Activated naive CD4-positive, alpha-beta T cell treated with anti-CD3 and anti-CD28 coated beads for 36 hours (primary cell): Measurements from ENCODE around the gene DHRS12. TPM values are rescaled to one million over a fixed set of nuclear protein-coding genes. Genes with fewer than 3 reads are reported as not detected.
A peak's percentile ranks its signal among the peaks of the same experiment; 100 is the strongest.

Experiments
- CTCF ChIA-PET: fragments of 350-600 bp; sonication (Branson Sonifier 250); formaldehyde crosslinking; loops from one replicate; lab custom pipeline; 2021; ENCODE audit warnings: antibody characterized with exemption; lab: Charles Lee
- DNase-seq: peaks from one replicate; pipeline ENCODE4 v3.0.0-alpha.2; 2020
- H3K27ac Mint-ChIP-seq: one replicate; pipeline ENCODE4 v1.8.0; 2021; ENCODE audit warnings: mild to moderate bottlenecking, mixed read lengths
- H3K27me3 Mint-ChIP-seq: one replicate; pipeline ENCODE4 v1.8.0; 2021; ENCODE audit warnings: low read depth, mixed read lengths
- H3K36me3 Mint-ChIP-seq: one replicate; pipeline ENCODE4 v1.8.0; 2021; ENCODE audit warnings: low read depth, mixed read lengths
- H3K4me1 Mint-ChIP-seq: one replicate; pipeline ENCODE4 v1.8.0; 2021; ENCODE audit warnings: low read depth, mixed read lengths
- H3K4me3 Mint-ChIP-seq: one replicate; pipeline ENCODE4 v1.8.0; 2021; ENCODE audit warnings: mild to moderate bottlenecking, moderate library complexity, mixed read lengths
- H3K9me3 Mint-ChIP-seq: one replicate; pipeline ENCODE4 v1.8.0; 2021; ENCODE audit warnings: mixed read lengths
- intact Hi-C: fragments of 100-400 bp; cut with micrococcal nuclease; formaldehyde crosslinking; loops from one replicate; pipeline ENCODE4 v1.15.1; 2023
- total RNA-seq, 2 experiments: library from RNA; stranded (reverse); gene quantifications; one replicate each; pipeline ENCODE4 v1.2.3, GENCODE V29; 2021

Gene DHRS12
- total RNA-seq, 2 experiments from 2014 or later: 4.1 to 4.9 TPM

DNA sequence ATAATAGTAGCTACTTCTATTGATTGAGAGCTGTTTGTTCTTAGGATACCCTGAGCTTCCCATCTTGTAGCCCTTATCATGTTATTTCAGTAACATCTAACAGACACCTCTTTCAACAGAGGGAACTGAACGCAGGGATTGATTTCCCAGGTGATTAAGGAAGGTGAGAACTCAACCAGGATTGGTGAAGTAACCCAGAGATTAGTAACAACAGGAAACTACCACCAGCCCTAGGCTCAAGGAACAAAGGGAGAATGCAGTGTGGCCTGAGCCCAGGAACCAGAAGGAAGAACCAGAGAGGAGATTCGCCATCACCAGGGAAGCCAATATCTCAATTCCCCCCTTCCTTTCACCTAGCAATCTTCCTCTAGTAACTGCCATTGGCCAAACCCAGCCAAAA is 8.5 kb downstream of the DHRS12 start:
- Mint-ChIP-seq H3K27me3 (no peaks in the 10 kb centered on the region), H3K36me3 (peaks cover 8% of the 10 kb centered on the region), H3K4me1 (peaks cover 32% of the 10 kb centered on the region), H3K4me3 (no peak overlapping the region), H3K9me3 (no peaks in the 10 kb centered on the region), H3K27ac (no peak overlapping the region)
- CTCF ChIA-PET: interaction anchor here (1.0 to 6.0 kb wide), 8 partner anchors 9 to 669 kb away, joined by 3 to 52 read pairs (median 5); no protein-coding TSS in a partner anchor
- DNase-seq: no peak
- intact Hi-C loops: no loop called here

DNA sequence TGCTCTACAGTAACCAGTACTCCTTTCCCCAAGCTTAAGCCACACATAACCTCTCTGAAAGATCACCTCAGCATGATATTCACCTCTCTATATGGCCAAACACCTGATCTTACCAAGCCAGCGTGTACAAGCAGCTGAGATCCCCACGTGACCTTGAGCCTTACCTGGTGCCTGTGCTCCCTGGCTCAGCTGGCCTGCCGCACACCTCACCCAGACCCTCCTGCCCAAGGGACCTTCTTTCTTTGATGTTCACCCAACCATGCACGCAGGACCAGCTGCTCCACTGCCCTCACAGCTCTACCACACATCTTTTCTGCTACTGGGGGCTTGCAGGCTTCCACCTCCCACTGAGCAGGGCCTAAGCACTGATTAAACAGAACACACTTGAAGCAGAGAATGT is 9.0 kb downstream of the DHRS12 start:
- no peak overlapping the region for H3K27ac Mint-ChIP-seq
- intact Hi-C loops: no loop called here
- peaks cover 30% of the 10 kb centered on the region for H3K4me1 Mint-ChIP-seq
- peaks cover 8% of the 10 kb centered on the region for H3K36me3 Mint-ChIP-seq
- H3K9me3 Mint-ChIP-seq: no peaks in the 10 kb centered on the region
- H3K4me3 Mint-ChIP-seq: no peak overlapping the region
- H3K27me3 Mint-ChIP-seq: no peaks in the 10 kb centered on the region
- CTCF ChIA-PET: interaction anchor here (1.0 to 6.0 kb wide), 7 partner anchors 9 to 669 kb away, joined by 3 to 52 read pairs (median 5); no protein-coding TSS in a partner anchor
- no peak for DNase-seq

DNA sequence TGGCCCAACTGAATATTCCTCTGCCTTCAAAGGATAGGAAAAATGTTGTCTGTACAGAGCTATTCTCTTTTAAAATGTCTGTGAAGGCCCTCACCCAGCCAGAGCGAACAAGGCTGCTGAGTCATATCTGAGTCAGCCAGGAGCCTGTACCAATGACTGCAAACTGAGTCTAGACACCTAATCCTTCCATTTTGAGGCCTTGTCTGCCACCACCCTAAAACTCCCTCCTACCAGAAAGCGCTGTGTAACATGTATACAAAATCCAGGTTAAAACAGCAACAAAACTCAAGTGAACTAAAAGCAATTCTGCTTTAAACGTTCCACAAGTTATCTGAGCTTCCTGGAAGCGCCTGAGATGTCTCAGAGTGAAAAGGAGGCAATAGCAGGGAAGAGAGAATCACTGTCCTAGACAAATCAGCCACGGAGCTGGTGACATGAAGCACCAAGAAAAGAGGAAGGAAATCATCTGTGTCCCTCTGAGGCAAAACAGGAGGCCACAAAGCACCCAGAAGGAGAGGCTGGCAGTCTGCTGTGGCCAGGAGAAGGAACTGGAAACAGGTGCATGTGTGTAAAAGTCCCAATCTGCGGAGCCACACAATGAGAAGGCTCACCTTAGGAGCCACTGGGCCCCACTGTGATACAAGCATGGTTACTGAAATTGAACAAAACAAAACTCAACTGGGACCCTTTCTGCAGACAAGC is 10.2 kb downstream of the DHRS12 start:
- CTCF ChIA-PET: interaction anchor here (0.6 to 1.6 kb wide), 6 partner anchors 12 to 979 kb away, joined by 3 to 4 read pairs (median 3); no protein-coding TSS in a partner anchor
- no peaks in the 10 kb centered on the region for H3K27me3 Mint-ChIP-seq
- H3K4me3 Mint-ChIP-seq: no peak overlapping the region
- H3K36me3 Mint-ChIP-seq: peaks cover 8% of the 10 kb centered on the region
- peak overlapping the region; percentile 81 for H3K27ac Mint-ChIP-seq
- intact Hi-C loops: loop anchor here (1.0 kb wide), 3 partner anchors 29 to 291 kb away; partner anchors contain the start of gene WDFY2
- peak; percentile 82 for DNase-seq
- no peaks in the 10 kb centered on the region for H3K9me3 Mint-ChIP-seq
- peaks cover 30% of the 10 kb centered on the region for H3K4me1 Mint-ChIP-seq

DNA sequence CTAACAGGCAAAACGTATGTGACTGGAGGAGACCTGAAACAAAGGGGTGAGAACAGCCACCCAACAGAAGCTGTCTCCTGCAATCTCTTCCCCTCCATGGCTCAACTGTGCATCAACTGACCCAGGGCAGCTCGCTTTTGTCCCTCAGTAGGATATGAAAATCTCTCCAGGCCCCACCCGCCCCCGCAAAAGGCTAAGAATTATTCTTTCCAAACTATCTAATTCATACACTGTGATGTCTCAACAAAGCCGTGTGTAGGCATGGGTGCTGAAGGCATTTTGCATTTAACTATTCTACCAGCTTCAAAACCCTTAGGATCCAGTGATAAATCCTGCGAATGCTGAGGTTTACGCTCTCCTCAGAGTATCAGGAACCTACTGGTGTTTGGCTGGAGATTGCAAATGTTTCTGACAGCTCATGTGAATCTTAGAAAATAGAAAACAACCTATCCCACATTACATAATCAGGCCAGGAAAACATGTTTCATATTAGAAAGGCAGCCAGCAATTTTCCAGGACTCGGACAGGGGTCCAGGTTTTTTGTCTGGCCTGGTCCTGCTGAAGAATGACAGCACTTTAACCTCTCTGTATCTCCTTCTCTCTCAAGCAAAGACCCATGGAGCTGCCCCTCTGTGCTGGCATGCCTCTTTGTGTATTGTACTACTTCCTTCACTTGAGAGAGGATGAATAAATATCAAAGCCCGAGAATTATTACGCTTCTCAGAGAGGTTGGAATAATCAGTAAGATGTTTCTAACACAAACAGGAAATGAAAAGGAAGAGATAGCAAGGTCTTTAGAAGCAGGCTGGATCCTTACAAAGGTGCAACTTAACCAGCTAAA is 17.3 kb downstream of the DHRS12 start:
- no peaks in the 10 kb centered on the region for H3K9me3 Mint-ChIP-seq
- H3K4me3 Mint-ChIP-seq: no peak overlapping the region
- no peaks in the 10 kb centered on the region for H3K27me3 Mint-ChIP-seq
- intact Hi-C loops: no loop called here
- DNase-seq: no peak
- H3K4me1 Mint-ChIP-seq: peaks cover 2% of the 10 kb centered on the region
- CTCF ChIA-PET: interaction anchor here (0.6 to 2.5 kb wide), 4 partner anchors 9 to 348 kb away, joined by 4 to 9 read pairs (median 6); no protein-coding TSS in a partner anchor
- H3K27ac Mint-ChIP-seq: no peak overlapping the region
- H3K36me3 Mint-ChIP-seq: peaks cover 1% of the 10 kb centered on the region

DNA sequence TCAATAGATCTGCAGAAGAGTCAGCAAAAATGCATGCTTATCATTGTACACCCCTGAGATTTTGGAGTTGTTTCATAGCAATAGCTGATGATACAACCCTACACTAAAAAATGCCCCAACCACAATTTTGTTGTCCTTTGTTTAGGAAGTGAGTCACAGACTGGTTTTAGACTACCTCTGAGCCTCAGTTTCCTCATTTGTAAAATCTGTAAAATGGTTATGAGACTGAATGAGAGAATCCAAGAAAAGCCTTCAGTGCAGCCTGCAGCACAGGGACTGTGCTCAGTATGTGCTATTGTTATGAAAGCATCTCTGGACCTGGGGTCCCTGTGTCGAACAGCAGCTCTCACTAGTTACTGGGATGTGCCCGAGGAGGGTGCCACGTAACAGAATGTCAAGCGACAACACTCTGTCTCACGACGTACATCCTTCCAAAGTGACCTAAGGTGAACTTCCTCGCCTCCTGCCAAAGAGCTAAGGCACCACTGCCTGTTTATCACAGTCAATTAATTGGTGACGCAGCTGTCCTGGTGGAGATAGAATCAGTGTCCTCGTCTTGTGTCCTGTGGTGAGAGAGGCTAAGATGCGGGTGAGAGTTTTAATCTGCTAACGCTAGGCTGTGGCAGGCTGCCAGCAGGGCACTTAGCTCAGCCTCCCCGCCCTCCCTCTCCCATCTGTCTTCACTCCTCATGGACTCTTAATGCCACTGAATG is 18.1 kb downstream of the DHRS12 start:
- DNase-seq: no peak
- H3K27me3 Mint-ChIP-seq: no peaks in the 10 kb centered on the region
- H3K4me3 Mint-ChIP-seq: no peak overlapping the region
- CTCF ChIA-PET: interaction anchor here (0.6 to 2.5 kb wide), 3 partner anchors 9 to 347 kb away, joined by 4 to 9 read pairs (median 5); no protein-coding TSS in a partner anchor
- peaks cover 2% of the 10 kb centered on the region for H3K4me1 Mint-ChIP-seq
- no peak overlapping the region for H3K27ac Mint-ChIP-seq
- no peaks in the 10 kb centered on the region for H3K9me3 Mint-ChIP-seq
- intact Hi-C loops: no loop called here
- H3K36me3 Mint-ChIP-seq: peaks cover under 1% of the 10 kb centered on the region

DNA sequence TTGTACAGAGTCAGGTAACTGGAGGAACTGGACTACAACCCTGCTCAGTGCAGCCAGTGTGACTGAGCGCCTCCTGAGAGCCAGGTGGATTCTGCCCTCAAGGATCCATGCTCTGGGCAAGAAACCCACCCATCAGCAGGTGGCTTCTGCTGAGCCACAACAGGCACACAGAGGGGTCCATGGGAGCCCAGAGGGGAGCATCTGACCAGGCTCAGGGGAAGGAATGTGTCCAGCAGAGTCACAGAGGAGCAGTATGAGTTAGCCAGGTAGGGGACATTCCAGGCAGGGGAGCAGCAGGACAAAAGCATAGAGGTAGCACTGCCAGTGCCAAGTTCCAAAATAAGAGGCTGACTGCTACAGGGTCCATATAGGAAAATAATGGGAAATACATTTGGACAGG is 19.9 kb downstream of the DHRS12 start:
- no peak for DNase-seq
- H3K9me3 Mint-ChIP-seq: no peaks in the 10 kb centered on the region
- peaks cover 2% of the 10 kb centered on the region for H3K4me1 Mint-ChIP-seq
- no peaks in the 10 kb centered on the region for H3K27me3 Mint-ChIP-seq
- no peak overlapping the region for H3K27ac Mint-ChIP-seq
- intact Hi-C loops: no loop called here
- no peaks in the 10 kb centered on the region for H3K36me3 Mint-ChIP-seq
- H3K4me3 Mint-ChIP-seq: no peak overlapping the region
- CTCF ChIA-PET: interaction anchor here (2.5 kb wide), 1 partner anchor 14 kb away, joined by 9 read pairs; no protein-coding TSS in a partner anchor

DNA sequence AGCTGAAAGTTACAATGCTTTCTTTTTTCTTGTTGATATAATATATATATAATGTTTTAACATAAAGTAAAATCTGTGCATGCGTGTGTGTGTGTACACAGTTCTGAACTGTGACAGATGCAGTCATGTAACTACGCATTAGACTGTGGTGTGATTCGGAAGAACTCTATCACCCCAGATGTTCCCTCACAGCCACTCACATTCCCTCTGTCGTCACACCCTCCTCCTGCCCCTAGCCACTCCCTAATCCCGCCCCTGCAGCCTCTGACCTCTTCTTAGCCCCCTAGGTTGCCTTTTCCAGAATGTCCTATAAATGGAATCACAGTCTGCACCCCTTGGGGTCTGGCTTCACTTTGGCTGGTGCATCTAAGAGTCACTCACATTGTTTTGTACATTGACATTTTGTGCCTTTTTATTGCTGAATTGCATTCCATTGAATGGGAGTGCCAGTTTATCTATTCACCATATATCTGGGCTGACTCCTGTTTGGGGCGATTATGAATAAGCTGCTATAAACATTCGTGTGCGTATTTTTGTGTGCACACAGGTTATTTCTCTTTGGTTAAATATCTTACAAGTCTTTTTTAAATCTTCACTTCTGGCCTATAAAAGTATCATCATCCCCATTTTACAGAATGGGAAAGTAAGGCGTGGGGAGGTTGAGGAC is 20.4 kb downstream of the DHRS12 start:
- no peak for DNase-seq
- Mint-ChIP-seq H3K9me3 (no peaks in the 10 kb centered on the region), H3K4me3 (no peak overlapping the region), H3K27me3 (no peaks in the 10 kb centered on the region), H3K27ac (no peak overlapping the region), H3K36me3 (no peaks in the 10 kb centered on the region), H3K4me1 (peaks cover 2% of the 10 kb centered on the region)
- intact Hi-C loops: no loop called here
- CTCF ChIA-PET: interaction anchor here (1.2 to 2.5 kb wide), 3 partner anchors 14 to 497 kb away, joined by 3 to 9 read pairs (median 4); no protein-coding TSS in a partner anchor

DNA sequence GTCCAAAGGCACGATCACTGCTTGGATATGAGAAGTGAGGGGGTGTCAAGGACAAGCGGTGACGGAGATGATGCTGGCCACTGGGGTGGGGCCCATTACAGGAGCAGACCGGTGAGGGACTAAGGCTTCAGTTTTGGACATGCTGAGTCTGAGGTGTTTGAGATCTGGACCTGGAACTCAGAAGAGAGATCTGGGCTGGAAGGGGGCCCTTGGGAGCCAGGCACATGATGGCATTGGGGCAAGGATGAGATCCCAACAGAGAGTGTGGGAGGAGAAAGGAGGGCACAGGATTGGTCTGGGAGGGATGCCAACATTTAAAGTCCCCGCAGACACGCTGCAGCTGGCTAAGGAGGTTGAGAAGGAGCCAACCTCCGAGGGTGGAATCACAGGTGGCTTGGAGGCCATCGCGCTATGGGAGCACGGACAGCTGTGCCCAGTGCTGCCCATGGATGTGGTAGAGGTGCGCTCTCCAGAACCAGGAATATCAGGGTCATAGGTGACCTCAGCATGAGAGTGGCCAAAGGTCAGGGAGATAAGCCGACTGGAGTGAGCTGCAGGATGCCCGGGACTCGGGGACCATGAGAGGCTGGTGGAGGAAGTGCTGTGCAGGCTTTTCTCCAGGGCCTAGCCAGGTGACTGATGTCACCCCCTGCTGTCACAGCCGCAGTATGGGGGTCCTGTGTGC is 21.8 kb downstream of the DHRS12 start:
- no peaks in the 10 kb centered on the region for H3K27me3 Mint-ChIP-seq
- no peak overlapping the region for H3K4me3 Mint-ChIP-seq
- no peak for DNase-seq
- intact Hi-C loops: no loop called here
- CTCF ChIA-PET: interaction anchor here (0.6 to 2.9 kb wide), 7 partner anchors 11 to 647 kb away, joined by 3 to 10 read pairs (median 3); no protein-coding TSS in a partner anchor
- H3K4me1 Mint-ChIP-seq: peaks cover under 1% of the 10 kb centered on the region
- no peak overlapping the region for H3K27ac Mint-ChIP-seq
- no peaks in the 10 kb centered on the region for H3K36me3 Mint-ChIP-seq
- no peaks in the 10 kb centered on the region for H3K9me3 Mint-ChIP-seq

DNA sequence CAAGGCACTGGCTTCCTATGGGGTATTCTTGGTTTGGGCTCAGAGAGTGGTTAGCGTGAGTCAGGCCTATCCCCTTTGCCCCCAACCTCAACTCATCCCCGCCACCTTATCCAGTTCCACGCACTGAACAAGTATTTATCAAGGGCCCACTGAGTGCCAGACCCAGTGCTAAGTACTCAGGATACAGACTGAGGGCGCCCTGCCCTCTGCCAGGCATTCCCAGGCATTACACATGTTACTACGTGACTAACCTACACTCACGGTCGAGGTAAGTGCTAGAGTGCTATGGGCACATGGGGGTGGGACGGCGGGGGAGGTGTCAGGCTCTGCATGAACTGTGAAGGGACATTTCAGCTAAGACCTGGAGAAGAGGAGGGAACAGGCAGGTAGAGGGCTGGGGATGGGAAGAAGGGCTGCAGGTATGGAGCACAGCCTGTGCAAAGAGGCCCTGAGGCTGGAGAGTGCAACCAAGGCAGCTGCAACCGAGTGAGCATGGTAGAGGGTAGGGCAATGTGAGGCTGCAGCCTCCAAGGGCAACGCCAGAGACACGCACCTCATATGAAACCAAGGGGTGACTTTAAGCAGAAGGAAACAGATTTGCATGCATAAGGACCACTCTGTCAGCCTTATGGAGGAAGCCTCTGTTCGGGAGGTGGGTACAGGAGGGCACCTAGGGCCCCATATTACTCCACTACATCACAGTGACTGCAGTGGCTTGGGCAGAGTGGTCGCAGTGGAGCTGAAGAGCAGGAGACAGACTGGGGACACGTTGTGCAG is 22.5 kb downstream of the DHRS12 start:
- DNase-seq: peak; percentile 30
- Mint-ChIP-seq H3K4me1 (no peaks in the 10 kb centered on the region), H3K36me3 (no peaks in the 10 kb centered on the region), H3K9me3 (no peaks in the 10 kb centered on the region), H3K27me3 (no peaks in the 10 kb centered on the region), H3K27ac (no peak overlapping the region), H3K4me3 (no peak overlapping the region)
- CTCF ChIA-PET: interaction anchor here (0.6 to 2.9 kb wide), 9 partner anchors 10 to 646 kb away, joined by 3 to 10 read pairs (median 3); no protein-coding TSS in a partner anchor
- intact Hi-C loops: no loop called here

DNA sequence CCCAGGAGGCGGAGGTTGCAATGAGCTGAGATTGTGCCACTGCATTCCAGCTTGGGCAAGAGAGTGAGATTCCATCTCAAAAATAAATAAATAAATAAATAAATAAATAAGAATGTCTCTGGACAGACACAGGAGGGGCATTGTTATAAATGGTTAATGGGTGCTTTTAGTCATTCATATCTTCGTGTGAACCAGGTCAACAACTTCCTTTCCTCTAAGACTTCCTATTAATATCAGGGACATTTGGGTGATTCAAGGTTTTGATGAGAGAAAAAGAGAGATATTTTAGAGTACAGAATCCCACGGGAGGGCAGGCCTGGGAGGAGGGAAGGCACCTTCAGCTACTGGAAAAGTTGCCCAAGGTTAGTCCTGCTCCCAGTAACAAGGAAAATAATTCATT is 23.9 kb downstream of the DHRS12 start:
- H3K36me3 Mint-ChIP-seq: no peaks in the 10 kb centered on the region
- no peak overlapping the region for H3K4me3 Mint-ChIP-seq
- intact Hi-C loops: no loop called here
- CTCF ChIA-PET: interaction anchor here (2.9 kb wide), 1 partner anchor 18 kb away, joined by 10 read pairs; no protein-coding TSS in a partner anchor
- no peaks in the 10 kb centered on the region for H3K4me1 Mint-ChIP-seq
- no peaks in the 10 kb centered on the region for H3K27me3 Mint-ChIP-seq
- no peak for DNase-seq
- H3K27ac Mint-ChIP-seq: no peak overlapping the region
- H3K9me3 Mint-ChIP-seq: no peaks in the 10 kb centered on the region
